Bronchial epithelial cell (primary cell): ENCODE results near the gene VDAC2. TPM values are rescaled to one million over a fixed set of nuclear protein-coding genes. Genes with fewer than 3 reads are reported as not detected.

Experiments used
- DNase-seq: peaks from one replicate; pipeline ENCODE4 v3.0.0-alpha.2; 2010; ENCODE audit warnings: low read depth
- FAIRE-seq: peaks from 2 replicates; lab custom pipeline; 2011; peaks lifted over from hg19 to GRCh38; lab: Jason Lieb, UNC
- H3K27me3 ChIP-seq: 2 replicates; pipeline ENCODE4 v1.5.1; 2011; ENCODE audit warnings: low read length; ENCODE audit not compliant: control insufficient read depth, insufficient read depth
- H3K36me3 ChIP-seq: 2 replicates; pipeline ENCODE4 v1.5.1; 2011; ENCODE audit warnings: low read length; ENCODE audit not compliant: control insufficient read depth, insufficient read depth
- H3K4me3 ChIP-seq: 2 replicates; pipeline ENCODE4 v1.5.1; 2011; ENCODE audit warnings: mild to moderate bottlenecking, low read depth, low read length, control low read depth
- CTCF ChIP-seq: IDR thresholded peaks from 2 replicates; pipeline ENCODE4 v1.5.1; 2011; ENCODE audit warnings: mild to moderate bottlenecking, moderate library complexity, low read length, control low read depth, inconsistent platforms; ENCODE audit not compliant: insufficient read depth, severe bottlenecking
- total RNA-seq: library from RNA; depleted of rRNA; stranded (reverse); fragments of >200 nt; gene quantifications from 2 replicates; pipeline ENCODE4 v1.2.1, GENCODE V29; 2014

Gene VDAC2
- total RNA-seq, 1 donor from 2014 or later = 270 TPM

- FAIRE-seq = peak; percentile 77
- no peak for TF ChIP-seq CTCF
- H3K36me3 ChIP-seq = no peaks in the 10 kb centered on the region
Measured at GRCh38 chr10:75247797-75248196, 37.2 kb downstream of the VDAC2 start.

GRCh38 chr10:75250934-75251333 lies 40.3 kb downstream of the VDAC2 start:
- TF ChIP-seq CTCF = no peak
- peak; percentile 75 for FAIRE-seq
- Histone ChIP-seq H3K4me3 (no peak overlapping the region), H3K36me3 (no peaks in the 10 kb centered on the region), H3K27me3 (no peaks in the 10 kb centered on the region)
- peak; percentile 91 for DNase-seq

More at GRCh38 chr10:75247797-75248196, 37.2 kb downstream of the VDAC2 start:
- Histone ChIP-seq H3K4me3 (no peak overlapping the region), H3K27me3 (no peaks in the 10 kb centered on the region)
- no peak for DNase-seq

GRCh38 chr10:75253281-75254220 lies 43.0 kb downstream of the VDAC2 start:
- no peak for TF ChIP-seq CTCF
- no peaks in the 10 kb centered on the region for H3K27me3 ChIP-seq
- FAIRE-seq (no peak), DNase-seq (peak; percentile 66)
- H3K36me3 ChIP-seq = no peaks in the 10 kb centered on the region
- no peak overlapping the region for H3K4me3 ChIP-seq

GRCh38 chr10:75254739-75255138 lies 44.1 kb downstream of the VDAC2 start:
- Histone ChIP-seq H3K27me3 (no peaks in the 10 kb centered on the region), H3K36me3 (no peaks in the 10 kb centered on the region), H3K4me3 (no peak overlapping the region)
- DNase-seq (no peak), FAIRE-seq (no peak)
- TF ChIP-seq CTCF = no peak

- TF ChIP-seq CTCF = no peak
- Histone ChIP-seq H3K36me3 (no peaks in the 10 kb centered on the region), H3K4me3 (no peak overlapping the region), H3K27me3 (no peaks in the 10 kb centered on the region)
- FAIRE-seq (no peak), DNase-seq (no peak)
Measured at GRCh38 chr10:75260990-75261389, 50.4 kb downstream of the VDAC2 start.
